Panc1 (cell line): ENCODE data around the gene SCYGR7. TPM values are rescaled to one million over a fixed set of nuclear protein-coding genes. Genes with fewer than 3 reads are reported as not detected.
A peak's percentile ranks its signal among the peaks of the same experiment; 100 is the strongest.
"Not testable (repeated sequence)": the region's sequence is repeated elsewhere in the genome, so short reads cannot be mapped to it uniquely, and the experiment has no call there.

Source experiments
- ATAC-seq: fragments of 200-7000 bp; cut with Tn5 transposase; 2 replicates; pipeline ENCODE4 v1.9.1; 2020; ENCODE audit warnings: mild to moderate bottlenecking, moderate library complexity
- BruUV-seq: library from RNA; stranded (reverse); fragments of 400-500 nt; replicated peaks from 2 replicates; lab custom pipeline; 2021; lab: Mats Ljungman, UMichigan
- CTCF ChIA-PET: fragments of 300-600 bp; sonication (Branson Sonifier 250); formaldehyde crosslinking; loops from one replicate; lab custom pipeline; 2022; ENCODE audit warnings: antibody characterized with exemption; lab: Charles Lee
- POLR2A ChIA-PET: fragments of 300-600 bp; sonication (Branson Sonifier 250); formaldehyde crosslinking; loops from one replicate; lab custom pipeline; 2022; ENCODE audit warnings: antibody characterized with exemption; lab: Charles Lee
- DNase-seq: peaks from one replicate; pipeline ENCODE4 v3.0.0-alpha.2; 2010; ENCODE audit warnings: low read depth, low spot score
- H3K27ac ChIP-seq: 2 replicates; pipeline ENCODE4 v1.5.1; 2011; ENCODE audit warnings: mild to moderate bottlenecking, low read length, inconsistent platforms
- H3K27me3 ChIP-seq: fragments of 200-500 bp; sonication (Bioruptor generic); 2 replicates; pipeline ENCODE4 v1.6.0; 2014; ENCODE audit warnings: low read length, inconsistent platforms; ENCODE audit not compliant: control insufficient read depth, insufficient read depth
- H3K36me3 ChIP-seq: fragments of 200-500 bp; sonication (Bioruptor generic); 2 replicates; pipeline ENCODE4 v1.5.1; 2014; ENCODE audit warnings: inconsistent platforms, mild to moderate bottlenecking, low read length, moderate library complexity; ENCODE audit not compliant: control insufficient read depth, insufficient read depth
- H3K4me1 ChIP-seq: 2 replicates; pipeline ENCODE4 v1.5.1; 2011; ENCODE audit warnings: inconsistent platforms, mild to moderate bottlenecking, low read length, moderate library complexity; ENCODE audit not compliant: control insufficient read depth, insufficient read depth
- H3K4me3 ChIP-seq, 2 experiments: 2 replicates each; pipeline ENCODE4 v1.5.1; 2011 to 2012; ENCODE audit warnings: low read depth in 2 of 2, low read length in 2 of 2, mild to moderate bottlenecking in 2 of 2, inconsistent platforms in 1 of 2, moderate library complexity in 1 of 2
- H3K9me3 ChIP-seq: fragments of 200-500 bp; sonication (Bioruptor generic); 2 replicates; pipeline ENCODE4 v1.5.1; 2014; ENCODE audit warnings: low read depth, mild to moderate bottlenecking, inconsistent platforms, low read length, moderate library complexity; ENCODE audit not compliant: control insufficient read depth, insufficient read depth
- POLR2AphosphoS5 ChIP-seq: IDR thresholded peaks from 2 replicates; pipeline ENCODE4 v1.6.1; 2012; ENCODE audit warnings: mild to moderate bottlenecking, low read depth, low read length, moderate library complexity
- SIN3A ChIP-seq: IDR thresholded peaks from 2 replicates; pipeline ENCODE4 v1.6.1; 2012; ENCODE audit warnings: low read depth, mild to moderate bottlenecking, low read length, moderate library complexity, borderline replicate concordance; ENCODE audit not compliant: insufficient read depth
- TCF7L2 ChIP-seq: IDR thresholded peaks from 2 replicates; pipeline ENCODE4 v1.6.1; 2011; ENCODE audit warnings: mild to moderate bottlenecking, low read depth, low read length, inconsistent platforms
- in situ Hi-C: cut with HindIII; loops from 2 replicates; pipeline ENCODE4 v1.10.0; 2016; ENCODE audit warnings: low sequenced_read_pairs, low pct_unique_long_range_greater_than_20kb
- intact Hi-C: fragments of 100-400 bp; cut with micrococcal nuclease; formaldehyde crosslinking; loops from one replicate; pipeline ENCODE4 v1.10.0; 2022; ENCODE audit not compliant: unreplicated experiment
- total RNA-seq: library from RNA; stranded (reverse); gene quantifications from one replicate; pipeline ENCODE4 v1.2.1, GENCODE V29; 2021; ENCODE audit not compliant: unreplicated experiment
- TF ChIP-seq, protein P1 (sequence below): fragments of 450-650 bp; IDR thresholded peaks from 2 replicates; pipeline ENCODE4 v1.5.1; 2017; ENCODE audit warnings: mild to moderate bottlenecking
- TF ChIP-seq, protein P2 (sequence below), 2 experiments: IDR thresholded peaks; 2 replicates each; pipeline ENCODE4 v1.6.1; 2011 to 2012; ENCODE audit warnings: low read depth in 2 of 2, control low read depth in 1 of 2, low read length in 1 of 2, mild to moderate bottlenecking in 1 of 2, moderate library complexity in 1 of 2; ENCODE audit not compliant: insufficient read depth in 1 of 2

SCYGR7 gene
- total RNA-seq, 1 experiment from 2014 or later: not detected

DNA sequence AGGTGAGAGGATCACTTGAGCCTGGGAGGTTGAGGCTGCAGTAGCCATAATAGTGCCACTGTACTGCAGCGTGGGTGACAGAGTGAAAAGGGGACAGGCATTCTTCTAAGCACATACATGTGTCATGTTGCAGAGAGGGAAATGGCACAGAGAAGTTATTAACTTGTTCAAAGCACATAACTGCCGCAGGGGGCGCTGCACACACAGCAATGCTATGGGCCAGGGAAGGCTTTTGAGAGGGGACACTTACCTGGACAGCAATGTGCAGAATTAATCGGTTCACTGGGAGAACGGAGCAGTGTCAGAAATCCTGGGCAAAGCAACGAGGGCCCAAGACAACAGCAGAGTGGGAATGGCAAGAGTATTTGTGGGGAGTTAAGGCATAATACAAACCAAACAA is 19.9 kb downstream of the SCYGR7 start:
- no TSS peak for BruUV-seq
- ATAC-seq: no peak
- Histone ChIP-seq H3K27ac (no peak overlapping the region), H3K4me1 (no peaks in the 10 kb centered on the region), H3K9me3 (no peaks in the 10 kb centered on the region), H3K4me3 (no peak overlapping the region), H3K27me3 (no peaks in the 10 kb centered on the region), H3K36me3 (no peaks in the 10 kb centered on the region; the same call in 1 of the 2 replicates)
- intact Hi-C loops (no loop called here), in situ Hi-C loops (no loop called here)
- TF ChIP-seq, protein P1, sequence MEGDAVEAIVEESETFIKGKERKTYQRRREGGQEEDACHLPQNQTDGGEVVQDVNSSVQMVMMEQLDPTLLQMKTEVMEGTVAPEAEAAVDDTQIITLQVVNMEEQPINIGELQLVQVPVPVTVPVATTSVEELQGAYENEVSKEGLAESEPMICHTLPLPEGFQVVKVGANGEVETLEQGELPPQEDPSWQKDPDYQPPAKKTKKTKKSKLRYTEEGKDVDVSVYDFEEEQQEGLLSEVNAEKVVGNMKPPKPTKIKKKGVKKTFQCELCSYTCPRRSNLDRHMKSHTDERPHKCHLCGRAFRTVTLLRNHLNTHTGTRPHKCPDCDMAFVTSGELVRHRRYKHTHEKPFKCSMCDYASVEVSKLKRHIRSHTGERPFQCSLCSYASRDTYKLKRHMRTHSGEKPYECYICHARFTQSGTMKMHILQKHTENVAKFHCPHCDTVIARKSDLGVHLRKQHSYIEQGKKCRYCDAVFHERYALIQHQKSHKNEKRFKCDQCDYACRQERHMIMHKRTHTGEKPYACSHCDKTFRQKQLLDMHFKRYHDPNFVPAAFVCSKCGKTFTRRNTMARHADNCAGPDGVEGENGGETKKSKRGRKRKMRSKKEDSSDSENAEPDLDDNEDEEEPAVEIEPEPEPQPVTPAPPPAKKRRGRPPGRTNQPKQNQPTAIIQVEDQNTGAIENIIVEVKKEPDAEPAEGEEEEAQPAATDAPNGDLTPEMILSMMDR: peak; percentile 47
- no peak for TF ChIP-seq SIN3A
- DNase-seq: no peak
- POLR2A ChIA-PET: no interaction called here
- CTCF ChIA-PET: no interaction called here

DNA sequence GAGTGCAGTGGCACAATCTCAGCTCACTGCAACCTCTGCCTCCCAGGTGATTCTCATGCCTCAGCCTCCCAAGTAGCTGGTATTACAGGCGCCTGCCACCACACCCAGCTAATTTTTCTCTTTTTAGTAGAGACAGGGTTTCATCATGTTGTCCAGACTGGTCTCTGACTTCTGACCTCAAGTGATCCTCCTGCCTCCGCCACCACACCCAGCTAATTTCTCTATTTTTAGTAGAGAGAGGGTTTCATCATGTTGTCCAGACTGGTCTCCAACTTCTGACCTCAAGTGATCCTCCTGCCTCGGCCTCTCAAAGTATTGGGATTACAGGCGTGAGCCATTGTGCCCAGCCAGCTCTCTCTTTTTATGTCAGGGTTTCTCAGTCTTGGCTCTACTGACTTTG is 28.1 kb downstream of the SCYGR7 start:
- POLR2A ChIA-PET: interaction anchor here (0.5 to 0.7 kb wide), 2 partner anchors 106 to 341 kb away, joined by 5 read pairs; no protein-coding TSS in a partner anchor
- in situ Hi-C loops, H3K4me1 ChIP-seq: not testable (repeated sequence)

DNA sequence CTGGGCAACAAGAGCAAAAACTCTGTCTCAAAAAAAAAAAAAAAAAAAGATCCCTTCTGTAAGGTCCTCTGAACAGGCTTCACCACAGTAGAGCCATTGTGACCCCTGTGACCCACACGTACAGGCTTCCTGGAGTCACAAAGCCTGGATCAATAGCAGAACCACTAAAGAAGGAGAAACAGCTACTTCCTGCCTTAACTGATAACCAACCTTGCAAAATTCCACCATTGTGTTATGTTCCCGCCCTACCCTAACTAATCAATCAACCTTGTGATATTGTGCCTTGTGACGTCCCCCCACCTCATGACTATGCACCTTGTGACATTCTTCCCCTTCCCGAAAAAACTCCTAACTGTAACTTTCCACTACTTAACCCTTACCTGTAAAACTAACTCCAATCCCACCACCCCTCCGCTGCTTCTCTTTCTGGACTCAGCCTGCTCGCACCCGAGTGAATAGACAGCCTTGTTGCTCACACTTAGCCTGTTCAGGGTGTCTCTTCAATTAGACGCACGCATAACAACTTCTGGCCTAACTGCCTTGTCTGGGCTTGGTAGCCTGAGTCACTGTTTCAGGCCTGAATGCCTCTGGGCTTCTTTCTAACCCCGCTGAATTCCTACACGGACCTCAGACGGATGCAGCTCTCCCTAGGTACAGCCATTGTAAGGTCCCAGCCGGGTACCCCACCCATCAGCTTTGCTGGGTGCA is 31.4 kb downstream of the SCYGR7 start:
- Histone ChIP-seq H3K27ac (no peak overlapping the region), H3K27me3 (no peaks in the 10 kb centered on the region), H3K36me3 (no peaks in the 10 kb centered on the region), H3K4me3 (no peak overlapping the region), H3K9me3 (no peaks in the 10 kb centered on the region), H3K4me1 (no peaks in the 10 kb centered on the region)
- in situ Hi-C loops (no loop called here), intact Hi-C loops (loop anchor here (5.0 to 10.0 kb wide), 2 partner anchors 185 to 627 kb away; no protein-coding TSS in a partner anchor)
- ATAC-seq (no peak), DNase-seq (no peak)
- ChIA-PET POLR2A (no interaction called here), CTCF (interaction anchor here (0.5 kb wide), 1 partner anchor 30 kb away, joined by 6 read pairs; no protein-coding TSS in a partner anchor)
- TF ChIP-seq, protein P1: no peak
- TF ChIP-seq TCF7L2 (no peak), SIN3A (no peak), POLR2AphosphoS5 (no peak)
- TF ChIP-seq, protein P2, sequence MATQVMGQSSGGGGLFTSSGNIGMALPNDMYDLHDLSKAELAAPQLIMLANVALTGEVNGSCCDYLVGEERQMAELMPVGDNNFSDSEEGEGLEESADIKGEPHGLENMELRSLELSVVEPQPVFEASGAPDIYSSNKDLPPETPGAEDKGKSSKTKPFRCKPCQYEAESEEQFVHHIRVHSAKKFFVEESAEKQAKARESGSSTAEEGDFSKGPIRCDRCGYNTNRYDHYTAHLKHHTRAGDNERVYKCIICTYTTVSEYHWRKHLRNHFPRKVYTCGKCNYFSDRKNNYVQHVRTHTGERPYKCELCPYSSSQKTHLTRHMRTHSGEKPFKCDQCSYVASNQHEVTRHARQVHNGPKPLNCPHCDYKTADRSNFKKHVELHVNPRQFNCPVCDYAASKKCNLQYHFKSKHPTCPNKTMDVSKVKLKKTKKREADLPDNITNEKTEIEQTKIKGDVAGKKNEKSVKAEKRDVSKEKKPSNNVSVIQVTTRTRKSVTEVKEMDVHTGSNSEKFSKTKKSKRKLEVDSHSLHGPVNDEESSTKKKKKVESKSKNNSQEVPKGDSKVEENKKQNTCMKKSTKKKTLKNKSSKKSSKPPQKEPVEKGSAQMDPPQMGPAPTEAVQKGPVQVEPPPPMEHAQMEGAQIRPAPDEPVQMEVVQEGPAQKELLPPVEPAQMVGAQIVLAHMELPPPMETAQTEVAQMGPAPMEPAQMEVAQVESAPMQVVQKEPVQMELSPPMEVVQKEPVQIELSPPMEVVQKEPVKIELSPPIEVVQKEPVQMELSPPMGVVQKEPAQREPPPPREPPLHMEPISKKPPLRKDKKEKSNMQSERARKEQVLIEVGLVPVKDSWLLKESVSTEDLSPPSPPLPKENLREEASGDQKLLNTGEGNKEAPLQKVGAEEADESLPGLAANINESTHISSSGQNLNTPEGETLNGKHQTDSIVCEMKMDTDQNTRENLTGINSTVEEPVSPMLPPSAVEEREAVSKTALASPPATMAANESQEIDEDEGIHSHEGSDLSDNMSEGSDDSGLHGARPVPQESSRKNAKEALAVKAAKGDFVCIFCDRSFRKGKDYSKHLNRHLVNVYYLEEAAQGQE (IDR thresholded peaks at IDR 0.05; ENCODE audit: insufficient read depth in 1 of 2, low read depth in 2 of 2, low read length in 1 of 2): no peak
- BruUV-seq: no TSS peak

More for the DNA sequence above, 28.1 kb downstream of the SCYGR7 start:
- H3K27me3 ChIP-seq, H3K9me3 ChIP-seq, DNase-seq, H3K36me3 ChIP-seq, H3K27ac ChIP-seq, BruUV-seq, ATAC-seq, intact Hi-C loops, H3K4me3 ChIP-seq: not testable (repeated sequence)
- CTCF ChIA-PET: interaction anchor here (0.5 to 1.2 kb wide), 2 partner anchors 19 to 98 kb away, joined by 4 to 6 read pairs; no protein-coding TSS in a partner anchor
